Measurements from ENCODE around the gene TSPAN17.

Gene TSPAN17

GRCh38 chr5:176643491-176644219 is 3.6 kb upstream of the TSPAN17 start:
- no peak for DNase-seq

- no peak for DNase-seq
Observed at GRCh38 chr5:176644294-176644693, 3.0 kb upstream of the TSPAN17 start.

- no peak for DNase-seq
Observed at GRCh38 chr5:176644878-176645670, 2.2 kb upstream of the TSPAN17 start.

- no peak for DNase-seq
Observed at GRCh38 chr5:176646049-176646706, 1.1 kb upstream of the TSPAN17 start.

GRCh38 chr5:176646707-176647029 is 616 bp upstream of the TSPAN17 start:
- no peak for DNase-seq

- peak; percentile 33 for DNase-seq
Observed at GRCh38 chr5:176647843-176648473, 674 bp downstream of the TSPAN17 start.

GRCh38 chr5:176648474-176649194 is 1.4 kb downstream of the TSPAN17 start:
- no peak for DNase-seq

GRCh38 chr5:176650354-176650884 is 3.1 kb downstream of the TSPAN17 start:
- DNase-seq, result no peak

GRCh38 chr5:176651472-176651980 is 4.2 kb downstream of the TSPAN17 start:
- no peak for DNase-seq

GRCh38 chr5:176652136-176652535 is 4.9 kb downstream of the TSPAN17 start:
- no peak for DNase-seq

GRCh38 chr5:176653401-176654385 is 6.4 kb downstream of the TSPAN17 start:
- DNase-seq, result no peak

- DNase-seq, result no peak
Observed at GRCh38 chr5:176654856-176655255, 7.6 kb downstream of the TSPAN17 start.

GRCh38 chr5:176656467-176656990 is 9.2 kb downstream of the TSPAN17 start:
- DNase-seq, result no peak

GRCh38 chr5:176658007-176658599 is 10.8 kb downstream of the TSPAN17 start:
- DNase-seq, result peak; percentile 13

GRCh38 chr5:176658817-176659511 is 11.7 kb downstream of the TSPAN17 start:
- DNase-seq, result peak; percentile 1

GRCh38 chr5:176659512-176659839 is 12.2 kb downstream of the TSPAN17 start:
- no peak for DNase-seq

- DNase-seq, result no peak
Observed at GRCh38 chr5:176659860-176660461, 12.7 kb downstream of the TSPAN17 start.

GRCh38 chr5:176660530-176660859 is 13.2 kb downstream of the TSPAN17 start:
- DNase-seq, result no peak

GRCh38 chr5:176660860-176661641 is 13.8 kb downstream of the TSPAN17 start:
- peak; percentile 49 for DNase-seq

Measured in NCI-H2029 treated with DMSO at 0.1 percent for 48 hours (cell line).